ENCODE measurements around the gene SLC39A1. TPM values are rescaled to one million over a fixed set of nuclear protein-coding genes. Genes with fewer than 3 reads are reported as not detected.
"Not testable (repeated sequence)": the region's sequence is repeated elsewhere in the genome, so short reads cannot be mapped to it uniquely, and the experiment has no call there.

The SLC39A1 gene
- polyA plus RNA-seq, 1 of the 3 experiments (the other 2 are of a cell fraction), result 89.6 TPM

- TF ChIP-seq RCOR1 (IDR thresholded peaks at IDR 0.05; ENCODE audit: low read length), result no peak
- no peak for TF ChIP-seq JUND (IDR thresholded peaks at IDR 0.05)
- TF ChIP-seq USF1 (IDR thresholded peaks at IDR 0.05; ENCODE audit: borderline replicate concordance, low read depth), result no peak
- no peak for TF ChIP-seq YY1 (IDR thresholded peaks at IDR 0.05; ENCODE audit: low read depth)
- TF ChIP-seq RFX5 (IDR thresholded peaks at IDR 0.05; ENCODE audit: low read length), result no peak
- TF ChIP-seq PBX3 (IDR thresholded peaks at IDR 0.05), result peak; percentile 98
- TF ChIP-seq NFIC (IDR thresholded peaks at IDR 0.05; ENCODE audit: borderline replicate concordance), result no peak
- TF ChIP-seq ELF1 (IDR thresholded peaks at IDR 0.05), result 0 out of 2 replicates have a peak, but pooled peaks have one; percentile 32
- no peak for TF ChIP-seq GATA2 (CRISPR knock-in tag; IDR thresholded peaks at IDR 0.05)
- TF ChIP-seq FOSL2 (IDR thresholded peaks at IDR 0.05; ENCODE audit: borderline replicate concordance, low read depth), result no peak
- no peak for TF ChIP-seq EP300 (IDR thresholded peaks at IDR 0.05; ENCODE audit: borderline replicate concordance in 1 of 2, low read depth in 1 of 2, low read length in 1 of 2)
- TF ChIP-seq GABPA (IDR thresholded peaks at IDR 0.05; ENCODE audit: low read depth), result peak; percentile 50
Measured at GRCh38 chr1:153963030-153963849, at the start of gene SLC39A1 (continued).

- WGBS (ENCODE audit: low lambda C conversion rate), result 85% methylated on average over 10 of the region's 14 CpGs
- H3K36me3 ChIP-seq (replicated peaks in 1 of 2; ENCODE audit: control insufficient read depth in 1 of 2, insufficient read depth in 2 of 2, low read length in 1 of 2); H4K20me1 ChIP-seq (ENCODE audit: insufficient read depth); H3K9ac ChIP-seq; DNase-seq; H2AFZ ChIP-seq (ENCODE audit: low read depth); H3F3A ChIP-seq (replicated peaks; ENCODE audit: insufficient read depth); H3K4me2 ChIP-seq; H3K27ac ChIP-seq (ENCODE audit: low read depth in 2 of 2, low read length in 1 of 2); H3K9me2 ChIP-seq; POLR2A ChIA-PET; H3K79me2 ChIP-seq (ENCODE audit: insufficient read depth); H3K9me3 ChIP-seq; CTCF ChIA-PET; H3K27me3 ChIP-seq (ENCODE audit: insufficient read depth); H3K4me3 ChIP-seq (ENCODE audit: low read depth in 2 of 2, low read length in 1 of 2); H3K4me1 ChIP-seq (ENCODE audit: control insufficient read depth in 1 of 2, insufficient read depth in 2 of 2, low read depth in 1 of 2, low read length in 1 of 2): not testable (repeated sequence)
Measured at GRCh38 chr1:154012543-154012942, 49.2 kb upstream of the SLC39A1 start.

GRCh38 chr1:154012129-154012528 lies 48.8 kb upstream of the SLC39A1 start:
- H2AFZ ChIP-seq (ENCODE audit: low read depth), result no peak overlapping the region
- no peaks in the 10 kb centered on the region for H3K4me1 ChIP-seq (ENCODE audit: control insufficient read depth in 1 of 2, insufficient read depth in 2 of 2, low read depth in 1 of 2, low read length in 1 of 2)
- H3K9ac ChIP-seq, result no peak overlapping the region
- H4K20me1 ChIP-seq (ENCODE audit: insufficient read depth), result no peaks in the 10 kb centered on the region
- H3K9me3 ChIP-seq, result no peaks in the 10 kb centered on the region
- TF ChIP-seq RFX5 (IDR thresholded peaks at IDR 0.05; ENCODE audit: low read length), result no peak
- TF ChIP-seq GATA2 (CRISPR knock-in tag; IDR thresholded peaks at IDR 0.05), result no peak
- TF ChIP-seq RXRA (IDR thresholded peaks at IDR 0.05; ENCODE audit: borderline replicate concordance, low read depth), result no peak
- no peak for TF ChIP-seq NRF1 (IDR thresholded peaks at IDR 0.05; ENCODE audit: low read depth, low read length)
- no peaks in the 10 kb centered on the region for H3K9me2 ChIP-seq
- H3K36me3 ChIP-seq (replicated peaks in 1 of 2; ENCODE audit: control insufficient read depth in 1 of 2, insufficient read depth in 2 of 2, low read length in 1 of 2), result no peaks in the 10 kb centered on the region
- H3F3A ChIP-seq (replicated peaks; ENCODE audit: insufficient read depth), result no peaks in the 10 kb centered on the region
- WGBS (ENCODE audit: low lambda C conversion rate), result 15% methylated on average over 1 of the region's 1 CpG
- CTCF ChIA-PET, result no interaction called here
- H3K4me2 ChIP-seq, result no peak overlapping the region
- no peak for DNase-seq
- no peak overlapping the region for H3K27ac ChIP-seq (ENCODE audit: low read depth in 2 of 2, low read length in 1 of 2)
- no peaks in the 10 kb centered on the region for H3K79me2 ChIP-seq (ENCODE audit: insufficient read depth)
- POLR2A ChIA-PET, result no interaction called here
- H3K27me3 ChIP-seq (ENCODE audit: insufficient read depth), result no peaks in the 10 kb centered on the region
- H3K4me3 ChIP-seq (ENCODE audit: low read depth in 2 of 2, low read length in 1 of 2), result no peak overlapping the region

All from SK-N-SH (cell line).